Parathyroid adenoma (tissue), 2 donors: Measurements from ENCODE around the gene PNPLA6.
"Not testable (repeated sequence)": the region's sequence is repeated elsewhere in the genome, so short reads cannot be mapped to it uniquely, and the experiment has no call there.

Source experiments
- H2AFZ ChIP-seq: fragments of 300-600 bp; sonication (generic); one replicate; pipeline ENCODE4 v1.7.0; 2017; ENCODE audit warnings: antibody characterized with exemption, mild to moderate bottlenecking
- H3K27ac ChIP-seq: fragments of 300-600 bp; sonication (generic); one replicate; pipeline ENCODE4 v1.7.0; 2017
- H3K27me3 ChIP-seq: fragments of 300-600 bp; sonication (generic); one replicate; pipeline ENCODE4 v1.7.0; 2017; ENCODE audit warnings: low read length; ENCODE audit not compliant: control insufficient read depth, insufficient read depth
- H3K36me3 ChIP-seq: fragments of 300-600 bp; sonication (generic); one replicate; pipeline ENCODE4 v1.7.0; 2017; ENCODE audit warnings: low read length; ENCODE audit not compliant: control insufficient read depth, insufficient read depth
- H3K4me1 ChIP-seq: fragments of 300-600 bp; sonication (generic); one replicate; pipeline ENCODE4 v1.7.0; 2017; ENCODE audit warnings: control low read depth
- H3K4me2 ChIP-seq: fragments of 300-600 bp; sonication (generic); one replicate; pipeline ENCODE4 v1.7.0; 2017; ENCODE audit warnings: low read length
- H3K4me3 ChIP-seq: fragments of 300-600 bp; sonication (generic); one replicate; pipeline ENCODE4 v1.7.0; 2017; ENCODE audit warnings: low read depth, low read length
- H3K79me2 ChIP-seq: fragments of 300-600 bp; sonication (generic); one replicate; pipeline ENCODE4 v1.7.0; 2017; ENCODE audit warnings: control low read depth
- H3K9ac ChIP-seq: fragments of 300-600 bp; sonication (generic); one replicate; pipeline ENCODE4 v1.7.0; 2017; ENCODE audit warnings: mild to moderate bottlenecking
- H3K9me3 ChIP-seq: fragments of 300-600 bp; sonication (generic); one replicate; pipeline ENCODE4 v1.7.0; 2017; ENCODE audit warnings: low read length; ENCODE audit not compliant: control insufficient read depth
- CTCF ChIP-seq: fragments of 300-600 bp; sonication (generic); IDR thresholded peaks from one replicate; pipeline ENCODE4 v1.7.0; 2017; ENCODE audit warnings: antibody characterized with exemption, mild to moderate bottlenecking
- donor health status: primary hyperparathyroidism.

The PNPLA6 gene

GRCh38 chr19:7562646-7563393 lies 27.3 kb downstream of the PNPLA6 start:
- Histone ChIP-seq H3K9ac (no peak overlapping the region), H3K4me2 (no peak overlapping the region), H3K9me3 (no peaks in the 10 kb centered on the region), H3K79me2 (no peaks in the 10 kb centered on the region), H3K27me3 (no peaks in the 10 kb centered on the region), H3K4me3 (no peak overlapping the region), H3K4me1 (no peaks in the 10 kb centered on the region), H3K27ac (no peak overlapping the region), H3K36me3 (no peaks in the 10 kb centered on the region), H2AFZ (no peak overlapping the region)
- TF ChIP-seq CTCF = no peak

- no peaks in the 10 kb centered on the region for H3K36me3 ChIP-seq
- H2AFZ ChIP-seq = no peak overlapping the region
- H3K4me2 ChIP-seq = no peak overlapping the region
- no peak overlapping the region for H3K27ac ChIP-seq
- no peak overlapping the region for H3K4me3 ChIP-seq
- H3K79me2 ChIP-seq = no peaks in the 10 kb centered on the region
- no peak overlapping the region for H3K9ac ChIP-seq
- H3K4me1 ChIP-seq = no peaks in the 10 kb centered on the region
- no peaks in the 10 kb centered on the region for H3K9me3 ChIP-seq
- H3K27me3 ChIP-seq = no peaks in the 10 kb centered on the region
- no peak for TF ChIP-seq CTCF
Observed at GRCh38 chr19:7564866-7565265, 29.3 kb downstream of the PNPLA6 start.

GRCh38 chr19:7565332-7565731 lies 29.8 kb downstream of the PNPLA6 start:
- Histone ChIP-seq H3K9ac (no peak overlapping the region), H3K79me2 (no peaks in the 10 kb centered on the region), H3K4me1 (no peaks in the 10 kb centered on the region), H3K4me3 (no peak overlapping the region), H3K4me2 (no peak overlapping the region), H3K27me3 (no peaks in the 10 kb centered on the region), H2AFZ (no peak overlapping the region), H3K9me3 (no peaks in the 10 kb centered on the region), H3K36me3 (no peaks in the 10 kb centered on the region), H3K27ac (no peak overlapping the region)
- TF ChIP-seq CTCF = no peak

GRCh38 chr19:7570761-7571160 lies 35.2 kb downstream of the PNPLA6 start:
- no peak overlapping the region for H3K4me3 ChIP-seq
- H2AFZ ChIP-seq = no peak overlapping the region
- H3K4me2 ChIP-seq = no peak overlapping the region
- no peaks in the 10 kb centered on the region for H3K36me3 ChIP-seq
- H3K4me1 ChIP-seq = no peaks in the 10 kb centered on the region
- no peak for TF ChIP-seq CTCF
- H3K9me3 ChIP-seq = no peaks in the 10 kb centered on the region
- no peaks in the 10 kb centered on the region for H3K27me3 ChIP-seq
- no peak overlapping the region for H3K27ac ChIP-seq
- H3K79me2 ChIP-seq = no peaks in the 10 kb centered on the region
- no peak overlapping the region for H3K9ac ChIP-seq

- no peaks in the 10 kb centered on the region for H3K9me3 ChIP-seq
- H3K4me1 ChIP-seq = no peaks in the 10 kb centered on the region
- no peak for TF ChIP-seq CTCF
- no peak overlapping the region for H3K9ac ChIP-seq
- H3K36me3 ChIP-seq = no peaks in the 10 kb centered on the region
- no peak overlapping the region for H3K4me2 ChIP-seq
- no peak overlapping the region for H3K4me3 ChIP-seq
- no peaks in the 10 kb centered on the region for H3K79me2 ChIP-seq
- H3K27ac ChIP-seq = no peak overlapping the region
- H2AFZ ChIP-seq = no peak overlapping the region
- H3K27me3 ChIP-seq = no peaks in the 10 kb centered on the region
Observed at GRCh38 chr19:7575434-7576040, 40.0 kb downstream of the PNPLA6 start.

- H3K4me2 ChIP-seq, H3K27me3 ChIP-seq, H2AFZ ChIP-seq, H3K4me1 ChIP-seq, H3K79me2 ChIP-seq, H3K9me3 ChIP-seq, H3K9ac ChIP-seq, H3K27ac ChIP-seq, H3K36me3 ChIP-seq, H3K4me3 ChIP-seq: not testable (repeated sequence)
Observed at GRCh38 chr19:7577422-7577821, 41.9 kb downstream of the PNPLA6 start.
